MM.1S (cell line): ENCODE measurements around the gene PLEKHG4.

Experiments used
- DNase-seq: peaks from one replicate; pipeline ENCODE4 v3.0.0-alpha.2; 2015
- H2AFZ ChIP-seq: fragments of 300-600 bp; sonication (generic); 2 replicates; pipeline ENCODE4 v1.6.0; 2016; ENCODE audit warnings: antibody characterized with exemption, low read length
- H3F3A ChIP-seq: fragments of 300-600 bp; sonication (generic); 2 replicates; pipeline ENCODE4 v1.6.1; 2016; ENCODE audit warnings: mild to moderate bottlenecking, antibody characterized with exemption, low read length, moderate library complexity, mixed read lengths; ENCODE audit not compliant: insufficient read depth
- H3K27ac ChIP-seq: fragments of 300-600 bp; sonication (generic); 2 replicates; pipeline ENCODE4 v1.5.1; 2016; ENCODE audit warnings: mild to moderate bottlenecking, low read length
- H3K27me3 ChIP-seq: fragments of 300-600 bp; sonication (generic); replicated peaks from 2 replicates; pipeline ENCODE4 v1.6.0; 2016; ENCODE audit warnings: low read length; ENCODE audit not compliant: insufficient read depth
- H3K36me3 ChIP-seq: fragments of 300-600 bp; sonication (generic); replicated peaks from 2 replicates; pipeline ENCODE4 v1.6.1; 2016; ENCODE audit warnings: mild to moderate bottlenecking, low read length, mixed read lengths; ENCODE audit not compliant: insufficient read depth
- H3K4me1 ChIP-seq: fragments of 300-600 bp; sonication (generic); 2 replicates; pipeline ENCODE4 v1.6.1; 2016; ENCODE audit warnings: low read length, mixed read lengths
- H3K4me2 ChIP-seq: fragments of 300-600 bp; sonication (generic); 2 replicates; pipeline ENCODE4 v1.6.0; 2016; ENCODE audit warnings: low read depth, low read length
- H3K4me3 ChIP-seq: fragments of 300-600 bp; sonication (generic); 2 replicates; pipeline ENCODE4 v1.5.1; 2016; ENCODE audit warnings: low read length, mixed read lengths
- H3K79me2 ChIP-seq: fragments of 300-600 bp; sonication (generic); 2 replicates; pipeline ENCODE4 v1.6.1; 2016; ENCODE audit warnings: mixed run types, low read length, mixed read lengths
- H3K9ac ChIP-seq: fragments of 300-600 bp; sonication (generic); 2 replicates; pipeline ENCODE4 v1.6.1; 2016; ENCODE audit warnings: low read length, mixed read lengths
- H3K9me2 ChIP-seq: fragments of 300-600 bp; sonication (generic); replicated peaks from 2 replicates; pipeline ENCODE4 v1.6.1; 2016; ENCODE audit warnings: mild to moderate bottlenecking, low read length, mixed read lengths; ENCODE audit not compliant: insufficient read depth
- H3K9me3 ChIP-seq: fragments of 300-600 bp; sonication (generic); replicated peaks from 2 replicates; pipeline ENCODE4 v1.6.1; 2016; ENCODE audit warnings: mild to moderate bottlenecking, low read length, mixed read lengths; ENCODE audit not compliant: insufficient read depth
- H4K20me1 ChIP-seq: fragments of 300-600 bp; sonication (generic); 2 replicates; pipeline ENCODE4 v1.6.1; 2016; ENCODE audit warnings: mild to moderate bottlenecking, low read length, moderate library complexity, mixed read lengths; ENCODE audit not compliant: insufficient read depth
- EZH2 ChIP-seq: fragments of 300-600 bp; sonication (generic); optimal IDR thresholded peaks from 2 replicates; pipeline ENCODE3; 2017; ENCODE audit warnings: low read depth, mild to moderate bottlenecking, antibody characterized with exemption, low read length, mixed read lengths
- EZH2phosphoT487 ChIP-seq: fragments of 300-600 bp; sonication (generic); IDR thresholded peaks from 2 replicates; pipeline ENCODE4 v1.6.1; 2018; ENCODE audit warnings: antibody characterized with exemption, low read length
- TF ChIP-seq, protein P1 (sequence below): fragments of 300-600 bp; sonication (generic); IDR thresholded peaks from 2 replicates; pipeline ENCODE4 v1.5.1; 2016; ENCODE audit warnings: antibody characterized with exemption, low read length, mixed read lengths

Gene PLEKHG4

GRCh38 chr16:67265834-67266233 lies 13.5 kb upstream of the PLEKHG4 start:
- no peak overlapping the region for H3K27ac ChIP-seq
- no peaks in the 10 kb centered on the region for H4K20me1 ChIP-seq
- no peaks in the 10 kb centered on the region for H3F3A ChIP-seq
- H3K36me3 ChIP-seq: no peaks in the 10 kb centered on the region
- H3K9ac ChIP-seq: no peak overlapping the region
- no peaks in the 10 kb centered on the region for H3K9me2 ChIP-seq
- no peak overlapping the region for H3K4me2 ChIP-seq
- no peak for DNase-seq
- H3K4me1 ChIP-seq: peaks cover 5% of the 10 kb centered on the region; the same call in 1 of the 2 replicates
- H3K27me3 ChIP-seq: no peaks in the 10 kb centered on the region
- no peaks in the 10 kb centered on the region for H3K9me3 ChIP-seq
- H3K4me3 ChIP-seq: no peak overlapping the region
- no peak overlapping the region for H2AFZ ChIP-seq
- TF ChIP-seq, protein P1, sequence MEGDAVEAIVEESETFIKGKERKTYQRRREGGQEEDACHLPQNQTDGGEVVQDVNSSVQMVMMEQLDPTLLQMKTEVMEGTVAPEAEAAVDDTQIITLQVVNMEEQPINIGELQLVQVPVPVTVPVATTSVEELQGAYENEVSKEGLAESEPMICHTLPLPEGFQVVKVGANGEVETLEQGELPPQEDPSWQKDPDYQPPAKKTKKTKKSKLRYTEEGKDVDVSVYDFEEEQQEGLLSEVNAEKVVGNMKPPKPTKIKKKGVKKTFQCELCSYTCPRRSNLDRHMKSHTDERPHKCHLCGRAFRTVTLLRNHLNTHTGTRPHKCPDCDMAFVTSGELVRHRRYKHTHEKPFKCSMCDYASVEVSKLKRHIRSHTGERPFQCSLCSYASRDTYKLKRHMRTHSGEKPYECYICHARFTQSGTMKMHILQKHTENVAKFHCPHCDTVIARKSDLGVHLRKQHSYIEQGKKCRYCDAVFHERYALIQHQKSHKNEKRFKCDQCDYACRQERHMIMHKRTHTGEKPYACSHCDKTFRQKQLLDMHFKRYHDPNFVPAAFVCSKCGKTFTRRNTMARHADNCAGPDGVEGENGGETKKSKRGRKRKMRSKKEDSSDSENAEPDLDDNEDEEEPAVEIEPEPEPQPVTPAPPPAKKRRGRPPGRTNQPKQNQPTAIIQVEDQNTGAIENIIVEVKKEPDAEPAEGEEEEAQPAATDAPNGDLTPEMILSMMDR: no peak
- no peaks in the 10 kb centered on the region for H3K79me2 ChIP-seq

DNA sequence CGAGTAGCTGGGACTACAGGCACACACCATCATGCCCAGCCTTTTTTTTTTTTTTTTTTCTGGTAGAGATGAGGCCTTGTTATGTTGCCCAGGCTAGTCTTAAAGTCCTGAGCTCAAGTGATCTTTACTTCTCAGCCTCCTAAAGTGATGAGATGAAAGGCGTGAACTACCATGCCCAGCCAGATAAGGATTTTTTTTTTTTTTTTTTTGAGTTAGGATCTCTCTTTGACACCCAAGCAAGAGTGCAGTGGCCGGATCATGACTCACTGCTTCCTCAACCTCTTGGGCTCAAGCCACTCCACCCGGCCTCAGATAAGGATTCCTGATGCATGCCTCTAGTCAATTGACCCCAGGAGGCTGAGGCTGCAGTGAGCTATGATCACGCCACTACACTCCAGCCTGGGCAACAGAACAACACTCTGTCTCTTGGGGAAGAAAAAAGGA lies 11.2 kb upstream of the PLEKHG4 start:
- Histone ChIP-seq H3K27ac (no peak overlapping the region), H3K9ac (no peak overlapping the region), H2AFZ (no peak overlapping the region), H3K9me3 (no peaks in the 10 kb centered on the region), H3F3A (no peaks in the 10 kb centered on the region), H3K4me1 (no peaks in the 10 kb centered on the region), H3K4me2 (no peak overlapping the region), H4K20me1 (no peaks in the 10 kb centered on the region), H3K79me2 (no peaks in the 10 kb centered on the region), H3K36me3 (no peaks in the 10 kb centered on the region), H3K9me2 (no peaks in the 10 kb centered on the region), H3K4me3 (no peak overlapping the region), H3K27me3 (no peaks in the 10 kb centered on the region)
- no peak for DNase-seq
- TF ChIP-seq EZH2phosphoT487: no peak
- TF ChIP-seq, protein P1: no peak
- no peak for TF ChIP-seq EZH2

DNA sequence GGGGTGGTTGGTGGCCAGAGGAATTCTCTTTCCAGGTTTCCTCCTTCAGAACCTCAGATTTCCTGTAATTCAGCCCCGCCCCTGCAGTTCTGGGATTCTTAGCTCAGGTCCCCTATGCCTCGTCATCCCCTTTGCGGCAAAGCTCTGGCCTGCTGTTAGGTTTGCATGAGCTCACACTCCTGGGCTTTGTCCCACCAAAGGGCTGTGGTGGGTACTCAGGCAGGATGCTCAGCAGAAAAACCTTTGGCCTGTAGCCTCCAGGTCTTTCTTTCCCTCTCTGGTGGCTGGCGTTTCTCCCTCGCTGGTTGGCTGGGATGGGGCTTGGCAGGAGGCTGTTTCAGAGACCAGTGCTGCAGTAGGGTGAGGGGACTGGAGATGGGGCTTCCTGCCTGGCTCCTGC lies 9.6 kb upstream of the PLEKHG4 start:
- no peak for TF ChIP-seq EZH2phosphoT487
- TF ChIP-seq, protein P1: no peak
- TF ChIP-seq EZH2: no peak

More for the DNA sequence above, 9.6 kb upstream of the PLEKHG4 start:
- Histone ChIP-seq H3K4me1 (no peaks in the 10 kb centered on the region), H3K79me2 (no peaks in the 10 kb centered on the region), H3K4me3 (no peak overlapping the region), H3K9me3 (no peaks in the 10 kb centered on the region), H3K4me2 (no peak overlapping the region), H4K20me1 (no peaks in the 10 kb centered on the region), H3F3A (no peaks in the 10 kb centered on the region), H3K9ac (no peak overlapping the region), H2AFZ (no peak overlapping the region), H3K36me3 (no peaks in the 10 kb centered on the region), H3K27me3 (no peaks in the 10 kb centered on the region), H3K9me2 (no peaks in the 10 kb centered on the region), H3K27ac (no peak overlapping the region)
- DNase-seq: no peak
